IPS-18c (cell line): ENCODE data around the gene AQP9.
"Not testable (repeated sequence)": the region's sequence is repeated elsewhere in the genome, so short reads cannot be mapped to it uniquely, and the experiment has no call there.

Experiments used
- H3K4me3 ChIP-seq: 2 replicates; pipeline ENCODE4 v1.7.0; 2013; ENCODE audit warnings: low read depth, mild to moderate bottlenecking, low read length, moderate library complexity; ENCODE audit not compliant: insufficient read depth
- H3K9me3 ChIP-seq: one replicate; pipeline ENCODE4 v1.6.1; 2013; ENCODE audit warnings: mild to moderate bottlenecking, low read length, moderate library complexity; ENCODE audit not compliant: control insufficient read depth, insufficient read depth

The AQP9 gene

GRCh38 chr15:58163985-58164384 lies 25.8 kb downstream of the AQP9 start:
- Histone ChIP-seq H3K4me3 (no peak overlapping the region), H3K9me3 (no peaks in the 10 kb centered on the region)

DNA sequence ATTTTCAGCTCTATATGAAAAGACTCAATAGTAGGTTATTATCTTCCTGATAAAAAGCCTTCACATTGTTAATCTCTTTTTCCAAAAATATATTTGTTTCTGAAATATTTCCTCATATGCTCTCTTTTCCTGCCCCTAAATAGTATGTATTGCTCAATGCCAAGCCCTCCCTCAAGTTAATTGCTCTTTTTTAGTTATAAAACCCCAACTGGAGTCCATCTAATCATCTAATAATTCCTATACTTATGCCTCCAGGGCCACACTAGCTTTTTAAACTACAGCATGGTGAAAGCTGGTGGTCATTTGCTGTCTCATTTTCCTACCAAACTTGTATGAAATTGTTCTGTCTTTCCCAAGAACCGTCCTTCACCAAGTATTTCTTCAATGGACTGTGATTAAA lies 26.7 kb downstream of the AQP9 start:
- H3K9me3 ChIP-seq = no peaks in the 10 kb centered on the region
- no peak overlapping the region for H3K4me3 ChIP-seq

- H3K4me3 ChIP-seq = no peak overlapping the region
- no peaks in the 10 kb centered on the region for H3K9me3 ChIP-seq
Measured at GRCh38 chr15:58165661-58166060, 27.5 kb downstream of the AQP9 start.

GRCh38 chr15:58167095-58167691 lies 29.0 kb downstream of the AQP9 start:
- H3K4me3 ChIP-seq = no peak overlapping the region
- no peaks in the 10 kb centered on the region for H3K9me3 ChIP-seq

GRCh38 chr15:58169934-58170333 lies 31.8 kb downstream of the AQP9 start:
- H3K9me3 ChIP-seq = no peaks in the 10 kb centered on the region
- H3K4me3 ChIP-seq = no peak overlapping the region

DNA sequence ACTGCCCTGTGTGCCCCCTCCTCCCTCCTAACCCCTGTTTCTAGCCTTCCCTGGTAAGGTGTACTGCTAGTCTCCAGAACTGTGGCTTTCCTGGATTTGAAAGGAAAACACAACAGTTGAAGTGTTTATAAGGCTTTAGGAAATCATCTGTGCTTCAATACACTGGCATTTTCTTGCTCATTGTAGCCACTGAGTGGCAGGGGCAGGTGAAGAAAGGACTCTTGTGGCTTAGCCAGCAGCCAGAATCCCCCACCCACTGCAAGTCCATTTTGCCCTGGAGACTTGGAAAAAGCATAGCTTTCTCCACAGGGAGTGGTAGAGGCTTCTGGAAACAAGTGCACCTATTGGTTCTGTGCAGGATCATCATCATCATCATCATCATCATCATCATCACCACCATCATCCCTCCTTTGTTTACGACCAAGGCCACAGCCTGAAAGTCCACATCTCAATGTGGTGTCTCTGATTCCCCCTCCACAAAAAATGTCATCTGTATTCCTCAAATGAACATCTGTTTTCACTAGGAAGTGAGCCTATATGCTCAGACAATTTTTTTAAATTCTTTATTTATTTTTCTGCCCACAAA lies 33.4 kb downstream of the AQP9 start:
- no peaks in the 10 kb centered on the region for H3K9me3 ChIP-seq
- H3K4me3 ChIP-seq = no peak overlapping the region

DNA sequence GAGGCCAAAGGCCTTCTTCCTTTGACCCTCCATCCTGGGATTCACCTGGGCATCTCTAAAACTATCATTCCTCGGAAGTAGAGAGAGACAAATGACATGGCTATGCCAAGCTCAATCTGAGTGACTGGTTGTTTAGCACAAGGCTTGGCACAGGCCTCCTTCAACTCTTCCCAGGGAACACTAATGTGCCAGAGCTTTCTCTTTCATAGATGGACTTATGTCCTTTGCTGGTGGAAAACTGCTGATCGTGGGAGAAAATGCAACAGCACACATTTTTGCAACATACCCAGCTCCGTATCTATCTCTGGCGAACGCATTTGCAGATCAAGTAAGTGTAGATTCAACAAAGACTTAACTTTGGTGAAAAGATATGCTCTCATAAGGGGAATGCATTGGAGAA lies 36.5 kb downstream of the AQP9 start:
- H3K9me3 ChIP-seq = no peaks in the 10 kb centered on the region
- no peak overlapping the region for H3K4me3 ChIP-seq

- no peaks in the 10 kb centered on the region for H3K9me3 ChIP-seq
Measured at GRCh38 chr15:58175955-58176354, 37.8 kb downstream of the AQP9 start.

GRCh38 chr15:58178668-58179067 lies 40.5 kb downstream of the AQP9 start:
- Histone ChIP-seq H3K4me3 (no peak overlapping the region), H3K9me3 (no peaks in the 10 kb centered on the region)

More at GRCh38 chr15:58175955-58176354, 37.8 kb downstream of the AQP9 start:
- no peak overlapping the region for H3K4me3 ChIP-seq

GRCh38 chr15:58179206-58179605 lies 41.0 kb downstream of the AQP9 start:
- H3K9me3 ChIP-seq = no peaks in the 10 kb centered on the region
- no peak overlapping the region for H3K4me3 ChIP-seq

GRCh38 chr15:58179741-58180381 lies 41.7 kb downstream of the AQP9 start:
- H3K9me3 ChIP-seq = no peaks in the 10 kb centered on the region
- no peak overlapping the region for H3K4me3 ChIP-seq

DNA sequence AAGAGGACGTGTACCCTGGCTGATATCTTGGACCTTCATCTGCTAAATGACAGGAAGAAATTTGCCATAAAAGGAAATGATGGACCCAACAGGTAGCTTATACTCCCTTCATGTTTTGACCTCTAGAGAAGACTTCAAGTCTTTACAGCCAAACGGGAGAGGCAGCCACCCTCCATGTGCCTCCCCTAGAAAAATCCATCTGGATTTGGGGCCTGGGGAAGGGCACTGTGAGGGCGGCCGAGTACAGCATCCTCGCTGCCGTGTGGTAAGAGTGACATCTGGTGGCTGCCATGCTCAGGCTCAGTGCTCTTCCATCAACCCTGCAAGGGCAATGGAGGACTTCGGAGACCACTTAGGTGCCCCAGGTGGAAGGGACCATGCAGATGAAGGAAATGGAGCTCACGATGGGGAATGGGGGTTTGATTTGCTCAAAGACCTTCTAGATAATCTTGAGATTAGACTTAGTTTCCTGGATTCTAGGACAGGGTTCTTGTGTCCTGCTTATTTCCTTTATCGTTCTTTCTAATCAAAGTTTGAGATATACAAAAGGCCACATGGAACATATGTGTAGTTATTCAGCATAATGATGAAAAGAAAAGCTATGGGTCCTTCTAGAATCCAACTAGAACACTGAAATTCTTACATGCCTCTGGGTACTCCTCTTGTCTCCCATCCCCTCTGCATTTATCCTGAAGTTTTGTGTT lies 44.4 kb downstream of the AQP9 start:
- Histone ChIP-seq H3K9me3 (no peaks in the 10 kb centered on the region), H3K4me3 (no peak overlapping the region)

GRCh38 chr15:58185439-58185838 lies 47.3 kb downstream of the AQP9 start:
- no peaks in the 10 kb centered on the region for H3K9me3 ChIP-seq
- no peak overlapping the region for H3K4me3 ChIP-seq

DNA sequence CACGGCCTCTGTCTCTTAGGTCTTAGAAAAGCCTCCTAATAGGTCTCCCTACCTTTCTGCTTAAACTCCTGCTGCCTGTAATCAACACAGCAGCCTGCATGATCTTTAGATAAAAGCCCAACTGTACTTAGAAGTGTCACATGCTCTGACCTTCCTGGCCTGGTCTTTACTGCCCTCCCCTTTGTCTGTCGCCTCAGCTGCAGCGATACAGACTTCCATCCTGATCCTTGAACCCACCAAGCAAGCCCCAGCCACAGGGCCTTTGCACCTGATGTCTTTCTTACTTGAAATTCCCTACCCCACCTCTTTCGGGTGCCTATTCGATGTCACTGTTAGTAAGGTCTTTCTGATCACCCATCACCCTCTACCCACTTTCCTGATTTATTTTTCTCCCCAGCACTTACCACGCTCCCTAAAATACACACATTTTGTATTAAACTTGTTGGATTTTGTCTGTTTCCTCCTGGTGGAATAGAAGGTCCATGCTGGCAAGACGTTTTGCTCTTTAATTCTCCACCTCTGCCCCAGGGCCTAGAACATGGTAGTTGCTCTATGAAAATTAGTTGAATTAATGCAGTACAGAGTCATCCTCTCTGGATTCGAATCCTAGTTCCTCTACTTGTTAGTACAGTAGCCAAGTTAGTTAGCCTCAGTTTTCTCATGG lies 51.1 kb downstream of the AQP9 start:
- Histone ChIP-seq H3K9me3 (no peaks in the 10 kb centered on the region), H3K4me3 (no peak overlapping the region)

GRCh38 chr15:58190419-58190818 lies 52.2 kb downstream of the AQP9 start:
- no peaks in the 10 kb centered on the region for H3K9me3 ChIP-seq
- no peak overlapping the region for H3K4me3 ChIP-seq

GRCh38 chr15:58193636-58194035 lies 55.5 kb downstream of the AQP9 start:
- H3K4me3 ChIP-seq, H3K9me3 ChIP-seq: not testable (repeated sequence)

- Histone ChIP-seq H3K9me3 (peaks cover 2% of the 10 kb centered on the region), H3K4me3 (no peak overlapping the region)
Measured at GRCh38 chr15:58200739-58201138, 62.6 kb downstream of the AQP9 start.

DNA sequence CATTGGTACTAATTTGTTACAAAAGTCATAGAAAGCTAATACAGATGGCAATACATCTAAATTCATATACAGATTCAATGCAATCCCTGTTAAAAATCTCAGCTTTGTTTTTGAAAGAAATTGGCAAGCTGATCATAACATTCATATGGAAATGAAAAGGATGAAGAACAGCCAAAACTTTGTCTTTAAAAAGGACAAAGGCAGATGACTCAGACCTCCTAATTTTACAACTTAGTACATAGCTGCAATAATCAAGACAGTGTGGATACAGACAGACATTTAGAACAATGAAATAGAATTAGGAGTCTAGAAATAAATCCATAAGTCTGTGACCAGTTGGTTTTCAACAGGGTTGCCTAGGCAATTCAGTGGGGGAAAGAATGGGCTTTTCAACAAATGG lies 63.3 kb downstream of the AQP9 start:
- H3K9me3 ChIP-seq = peaks cover 2% of the 10 kb centered on the region
- H3K4me3 ChIP-seq = no peak overlapping the region
